Ovary (tissue), 9 donors: ENCODE measurements around the gene DACT3. TPM values are rescaled to one million over a fixed set of nuclear protein-coding genes. Genes with fewer than 3 reads are reported as not detected.

ENCODE experiments used
- DNase-seq, 5 donors: peaks; one replicate each; pipeline ENCODE4 v3.0.0-alpha.2; 2019 to 2020
- H3K27ac ChIP-seq, 2 donors: fragments of 200-600 bp; one replicate each; pipeline versions ENCODE4 v1.5.1 to v1.8.0; 2019 to 2022
- H3K27me3 ChIP-seq: fragments of 200-600 bp; one replicate; pipeline ENCODE4 v1.8.0; 2022
- H3K36me3 ChIP-seq: fragments of 200-600 bp; sonication (generic); one replicate; pipeline ENCODE4 v1.5.1; 2019
- H3K4me1 ChIP-seq: one replicate; pipeline ENCODE4 v1.8.1; 2013; ENCODE audit warnings: mild to moderate bottlenecking, moderate library complexity; ENCODE audit not compliant: insufficient read depth
- H3K4me3 ChIP-seq: fragments of 200-600 bp; sonication (generic); one replicate; pipeline ENCODE4 v1.5.1; 2017
- H3K9me3 ChIP-seq, 2 donors: fragments of 200-600 bp in 1 of 2; sonication (generic) in 1 of 2; one replicate each; pipeline versions ENCODE4 v1.5.1 to v1.8.1; 2013 to 2019; ENCODE audit warnings: mild to moderate bottlenecking in 1 of 2, moderate library complexity in 1 of 2
- CTCF ChIP-seq, 3 donors: fragments of 450-650 bp in 2 of 3; fragments of 200-600 bp in 1 of 3; IDR thresholded peaks; one replicate each; pipeline versions ENCODE4 v1.5.1 to v1.8.0; 2016 to 2022; ENCODE audit warnings: antibody characterized with exemption in 3 of 3, mild to moderate bottlenecking in 1 of 3
- EP300 ChIP-seq: sonication (generic); formaldehyde crosslinking; IDR thresholded peaks from one replicate; pipeline ENCODE4 v1.6.1; 2017; ENCODE audit warnings: antibody characterized with exemption
- POLR2A ChIP-seq: fragments of 450-650 bp; IDR thresholded peaks from one replicate; pipeline ENCODE4 v1.6.1; 2017; ENCODE audit warnings: antibody characterized with exemption, mild to moderate bottlenecking, moderate library complexity
- WGBS, 3 donors: extraction: QIAGEN DNeasy Blood & Tissue Kit in 1 of 3; methylation state at CpG; one replicate each; pipeline versions ENCODE4 v1.1.5 to v1.1.7; 2013 to 2017; 5-methylcytosine and 5-hydroxymethylcytosine counted together
- intact Hi-C, 4 donors: fragments of 100-400 bp; cut with DNase I; formaldehyde crosslinking; loops; one replicate each; pipeline versions ENCODE4 v1.11.0 to v1.15.1; 2022 to 2023
- polyA plus RNA-seq, 2 donors: library from polyadenylated mRNA; stranded (reverse); fragments of 200-250 nt in 1 of 2; fragments of 350-450 nt in 1 of 2; fragmentation: Illumina TruSeq in 1 of 2; extraction: RNeasy Lipid Tissue Mini Kit (QIAGEN cat#74804) in 1 of 2; gene quantifications; one replicate each; pipeline ENCODE4 v1.2.3, GENCODE V29; 2013 to 2014
- total RNA-seq, 7 donors: library from RNA; depleted of rRNA in 2 of 7; stranded (reverse); fragments of >200 nt in 2 of 7; fragmentation: NEBNext Ultra II Directional in 3 of 7; extraction: Animal tissue kit (Norgen Biotek cat#: 25700) in 3 of 7; gene quantifications; one replicate each; pipeline versions ENCODE4 v1.1.0 to v1.2.4, GENCODE V29; 2016 to 2023
- donor health status: DM: no; HTN: no; CAD: no; lungs with moderate emphysema.
- donor health status: DM: no; HTN: no; CAD: no.
- donor health status: Bipolar disorder and iron deficiency.
- donor health status: DM: yes; HTN: yes; CAD: no.
- donor health status: DM: no; HTN: no; CAD: no.
- donor health status: DM: yes; HTN: yes; CAD: no.

DACT3 gene
- total and polyA plus RNA-seq, 9 donors, result 7.6 to 56.5 (median 20.8) TPM

GRCh38 chr19:46634656-46635218 lies 26.2 kb downstream of the DACT3 start:
- DNase-seq, result peak in 1 of 5 donors; percentile 44
- peaks cover 2% of the 10 kb centered on the region for H3K4me1 ChIP-seq
- H3K27me3 ChIP-seq, result no peaks in the 10 kb centered on the region
- no peaks in the 10 kb centered on the region for H3K36me3 ChIP-seq
- TF ChIP-seq POLR2A, result no peak
- TF ChIP-seq CTCF (IDR thresholded peaks at IDR 0.05), result no peak
- TF ChIP-seq EP300, result no peak
- H3K27ac ChIP-seq, result no peak overlapping the region
- peak overlapping the region; percentile 4 for H3K4me3 ChIP-seq
- H3K9me3 ChIP-seq, result no peaks in the 10 kb centered on the region
- WGBS, 3 donors, result 5 to 8% (median 6%) methylated on average over 23 of the region's 23 CpGs
- intact Hi-C loops, result loop anchor here in 1 of 4 donors (5.0 kb wide), 1 partner anchor 33 kb away; no protein-coding TSS in a partner anchor

- no peak overlapping the region for H3K27ac ChIP-seq
- WGBS, 3 donors, result 3 to 15% (median 4%) methylated on average over 35 to 38 of the region's 38 CpGs
- intact Hi-C loops, result loop anchor here in 1 of 4 donors (5.0 kb wide), 1 partner anchor 33 kb away; no protein-coding TSS in a partner anchor
- no peaks in the 10 kb centered on the region for H3K9me3 ChIP-seq
- TF ChIP-seq EP300 (no peak), POLR2A (no peak), CTCF (IDR thresholded peaks at IDR 0.05) (no peak)
- H3K4me3 ChIP-seq, result peak overlapping the region; percentile 31
- peak; percentile 50 to 89 (median 85) for DNase-seq
- no peaks in the 10 kb centered on the region for H3K27me3 ChIP-seq
- H3K4me1 ChIP-seq, result no peaks in the 10 kb centered on the region
- no peaks in the 10 kb centered on the region for H3K36me3 ChIP-seq
Measured at GRCh38 chr19:46634045-46634655, 26.8 kb downstream of the DACT3 start.

GRCh38 chr19:46633130-46633529 lies 27.9 kb downstream of the DACT3 start:
- Histone ChIP-seq H3K27ac (no peak overlapping the region), H3K4me1 (no peaks in the 10 kb centered on the region)

GRCh38 chr19:46631481-46631880 lies 29.5 kb downstream of the DACT3 start:
- WGBS, 3 donors, result 23 to 49% (median 34%) methylated on average over 6 of the region's 6 CpGs
- Histone ChIP-seq H3K9me3 (no peaks in the 10 kb centered on the region), H3K36me3 (no peaks in the 10 kb centered on the region), H3K4me1 (no peaks in the 10 kb centered on the region), H3K27ac (no peak overlapping the region), H3K27me3 (no peaks in the 10 kb centered on the region), H3K4me3 (no peak overlapping the region)
- intact Hi-C loops, result loop anchor here in 1 of 4 donors (5.0 kb wide), 1 partner anchor 36 kb away; no protein-coding TSS in a partner anchor
- peak in 1 of 5 donors; percentile 53 for DNase-seq
- TF ChIP-seq EP300 (no peak), POLR2A (no peak), CTCF (IDR thresholded peaks at IDR 0.05) (no peak)

More at GRCh38 chr19:46633130-46633529, 27.9 kb downstream of the DACT3 start:
- TF ChIP-seq POLR2A (no peak), EP300 (no peak), CTCF (IDR thresholded peaks at IDR 0.05) (no peak)
- intact Hi-C loops, result loop anchor here in 1 of 4 donors (5.0 kb wide), 1 partner anchor 34 kb away; no protein-coding TSS in a partner anchor
- Histone ChIP-seq H3K4me3 (no peak overlapping the region), H3K36me3 (no peaks in the 10 kb centered on the region), H3K27me3 (no peaks in the 10 kb centered on the region), H3K9me3 (no peaks in the 10 kb centered on the region)
- DNase-seq, result no peak
- WGBS, 3 donors, result 92 to 96% (median 94%) methylated on average over 3 of the region's 3 CpGs
